ENCODE data around the gene DPPA3.

GRCh38 chr12:7756993-7757392 lies 45.8 kb downstream of the DPPA3 start:
- TF ChIP-seq EZH2 (IDR thresholded peaks at IDR 0.05) (no peak), POLR2AphosphoS5 (IDR thresholded peaks at IDR 0.05; ENCODE audit: borderline replicate concordance, low read depth, low read length) (no peak)

Data from SK-N-MC (cell line).